Measurements from ENCODE around the gene PXMP2.

PXMP2 gene

DNA sequence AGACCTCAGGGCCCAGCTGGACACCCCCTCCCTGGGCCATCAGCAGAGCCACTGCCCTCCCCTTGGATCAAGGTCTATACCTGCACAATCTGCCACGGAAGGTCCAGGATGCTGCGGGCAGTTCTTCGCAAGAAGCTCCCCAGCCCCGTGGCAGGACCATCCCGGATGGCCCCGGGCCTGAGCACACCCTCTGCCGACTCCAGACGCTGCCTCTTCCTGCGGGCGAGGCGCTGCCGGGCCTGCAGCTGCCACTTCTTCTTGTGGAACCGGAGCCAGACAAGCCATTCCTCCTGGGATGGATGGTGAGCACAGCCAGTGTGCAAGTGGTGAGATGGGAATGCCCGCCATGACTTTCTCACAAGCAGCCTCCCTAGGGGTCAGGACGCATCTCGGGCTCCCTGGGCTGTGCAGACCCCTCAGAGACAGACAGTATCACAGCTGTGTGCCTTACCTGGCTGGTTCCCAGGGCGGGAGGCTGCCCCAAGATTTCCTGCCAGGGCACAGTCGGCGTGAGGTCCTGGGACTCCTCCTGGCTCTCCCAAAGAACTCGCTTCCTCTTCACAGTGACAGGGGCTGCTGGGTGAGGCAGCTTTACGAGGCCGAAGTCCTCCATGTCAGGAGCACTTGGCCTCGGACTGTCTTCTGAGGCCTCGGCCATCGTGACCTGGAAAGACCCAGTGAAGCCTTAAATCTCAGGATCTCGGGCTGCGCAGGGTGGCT is 38.0 kb upstream of the PXMP2 start:
- TF ChIP-seq JUND (IDR thresholded peaks at IDR 0.05; ENCODE audit: low read depth) = no peak
- no peak for DNase-seq (ENCODE audit: low read depth in 1 of 2, low spot score in 1 of 2)
- in situ Hi-C loops (cut with HindIII; ENCODE audit: low pct_unique_long_range_greater_than_20kb, low sequenced_read_pairs) = no loop called here

DNA sequence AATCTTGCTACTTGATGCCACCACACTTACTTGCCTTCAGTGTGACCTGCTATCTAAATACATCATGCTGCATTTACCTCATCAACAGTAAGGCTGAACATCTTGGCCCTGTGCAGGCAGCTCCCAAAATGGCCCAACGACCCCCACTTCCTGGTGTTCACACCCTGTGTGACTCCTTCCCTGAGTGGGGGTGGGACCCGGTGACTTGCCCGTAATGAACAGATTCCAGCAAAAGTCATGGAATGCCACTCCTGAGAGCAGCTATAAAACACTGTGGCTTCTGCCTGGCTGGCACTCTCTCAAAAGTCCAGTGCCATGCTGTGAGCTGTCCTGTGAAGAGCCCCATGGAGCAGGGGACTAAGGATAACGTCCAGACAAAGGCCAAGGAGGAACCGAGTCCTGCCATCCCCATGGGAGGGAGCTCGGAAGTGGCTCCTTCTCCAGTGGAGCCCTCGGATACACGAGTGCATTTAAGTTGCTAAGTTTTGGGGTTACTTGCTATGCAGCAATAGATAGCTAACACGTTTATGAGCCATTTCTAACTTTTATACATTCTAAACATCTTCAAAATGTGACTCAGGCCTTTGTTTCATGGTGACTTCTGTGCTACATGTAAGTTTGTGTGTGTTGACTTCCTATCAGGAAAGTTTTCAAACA is 35.8 kb upstream of the PXMP2 start:
- in situ Hi-C loops (cut with HindIII; ENCODE audit: low pct_unique_long_range_greater_than_20kb, low sequenced_read_pairs) = no loop called here
- TF ChIP-seq JUND (IDR thresholded peaks at IDR 0.05; ENCODE audit: low read depth) = no peak
- no peak for DNase-seq (ENCODE audit: low read depth in 1 of 2, low spot score in 1 of 2)

DNA sequence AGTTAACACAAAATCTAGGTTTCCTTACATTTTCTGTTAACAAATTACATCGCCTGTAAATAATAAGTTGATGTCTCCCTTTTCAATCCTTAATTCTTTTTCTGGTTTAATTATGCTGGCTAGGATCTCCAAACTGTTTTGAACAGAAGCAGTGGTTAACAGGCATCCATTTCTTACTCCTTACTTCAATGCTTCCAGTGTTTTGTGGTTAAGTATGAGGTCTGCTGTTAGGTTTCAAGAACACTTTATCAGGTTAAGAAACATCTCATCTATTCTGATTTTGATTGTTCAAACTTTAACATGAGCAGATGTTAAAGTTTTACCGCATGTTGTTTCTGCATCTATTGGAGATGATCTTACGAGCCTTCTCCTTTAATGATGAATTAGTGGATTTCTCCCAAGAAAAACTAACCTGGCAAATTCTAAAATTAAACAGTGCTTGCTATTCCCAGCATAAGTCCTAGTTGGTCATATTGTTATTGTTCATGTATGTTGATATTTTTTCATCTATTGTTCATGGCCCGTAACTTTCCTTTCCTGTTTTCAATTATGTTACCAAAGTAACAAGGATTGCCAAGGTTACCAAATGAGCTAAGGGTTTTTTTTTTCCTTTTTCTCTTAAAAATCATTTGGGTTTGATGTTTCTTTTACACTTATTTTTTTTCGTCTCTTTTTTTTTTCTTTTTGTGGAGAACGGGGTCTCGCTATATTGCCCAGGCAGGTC is 33.7 kb upstream of the PXMP2 start:
- in situ Hi-C loops (cut with HindIII; ENCODE audit: low pct_unique_long_range_greater_than_20kb, low sequenced_read_pairs) = no loop called here
- DNase-seq (ENCODE audit: low read depth in 1 of 2, low spot score in 1 of 2) = no peak
- no peak for TF ChIP-seq JUND (IDR thresholded peaks at IDR 0.05; ENCODE audit: low read depth)

DNA sequence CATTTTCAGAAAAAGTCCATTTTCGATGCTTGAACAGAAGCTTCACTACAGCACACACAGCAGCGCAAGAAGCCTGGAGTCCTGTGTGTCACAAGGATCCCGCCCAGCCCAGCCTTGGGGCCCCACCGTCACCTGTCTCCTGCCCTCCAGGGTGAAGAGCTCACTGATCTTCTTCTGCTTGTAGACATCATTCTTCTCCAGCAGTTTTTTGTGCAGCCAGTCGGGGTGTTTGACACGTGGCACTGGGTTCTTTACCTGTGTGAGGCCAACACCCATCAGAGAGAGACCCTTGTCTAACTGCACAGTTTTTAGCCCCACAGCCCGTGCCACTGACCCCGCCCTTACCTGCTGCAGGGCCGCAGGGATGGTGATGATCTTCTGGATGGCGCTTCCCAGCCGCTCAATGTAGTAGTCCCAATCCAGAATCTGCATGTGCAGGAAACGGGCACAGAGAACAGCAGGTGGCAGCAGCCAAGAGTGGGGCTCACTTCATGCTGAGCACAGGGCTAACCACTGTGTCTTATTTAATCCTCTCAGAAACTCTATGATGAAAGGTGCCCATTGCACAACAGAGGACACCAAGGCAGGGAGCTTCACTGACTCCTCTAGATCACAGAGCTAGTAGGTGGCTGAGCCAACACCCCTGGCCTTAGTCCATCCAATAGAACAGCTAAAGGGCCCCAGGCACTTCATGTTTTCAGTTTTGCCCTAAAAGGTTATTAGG is 30.2 kb upstream of the PXMP2 start:
- peak; percentile 34 to 44 for DNase-seq (ENCODE audit: low read depth in 1 of 2, low spot score in 1 of 2)
- in situ Hi-C loops (cut with HindIII; ENCODE audit: low pct_unique_long_range_greater_than_20kb, low sequenced_read_pairs) = no loop called here
- TF ChIP-seq JUND (IDR thresholded peaks at IDR 0.05; ENCODE audit: low read depth) = no peak

DNA sequence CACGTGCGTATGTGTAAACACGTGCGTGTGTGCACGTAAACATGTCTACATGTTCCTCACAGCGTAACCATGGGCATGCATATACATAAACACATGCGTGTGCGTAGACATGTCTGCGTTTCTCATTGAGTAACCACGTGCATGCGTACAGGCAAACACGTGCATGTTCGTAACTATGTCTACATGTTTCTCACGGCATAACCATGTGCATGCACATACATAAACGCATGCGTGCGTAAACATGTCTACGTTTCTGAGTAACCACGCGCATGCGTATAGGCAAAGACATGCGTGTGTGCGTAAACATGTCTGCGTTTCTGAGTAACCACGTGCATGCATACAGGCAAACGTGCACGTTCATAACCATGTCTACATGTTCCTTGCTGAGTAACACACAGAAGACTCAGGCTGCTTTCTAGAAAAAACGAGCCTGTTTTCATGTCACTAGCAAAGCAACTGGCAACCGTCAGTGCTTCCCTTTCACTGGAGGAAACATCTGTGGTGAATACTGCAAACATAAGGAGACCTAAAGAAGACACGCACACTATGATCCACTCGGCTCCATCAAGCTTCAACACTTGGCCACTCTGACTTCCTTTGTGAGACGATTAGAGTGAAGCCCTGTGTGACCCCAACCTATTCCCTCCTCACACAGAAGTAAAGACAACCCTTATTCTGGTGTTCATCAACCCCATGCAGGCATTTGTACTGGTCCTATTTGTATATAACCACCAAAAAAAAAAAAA is 29.1 kb upstream of the PXMP2 start:
- no peak for TF ChIP-seq JUND (IDR thresholded peaks at IDR 0.05; ENCODE audit: low read depth)
- no peak for DNase-seq (ENCODE audit: low read depth in 1 of 2, low spot score in 1 of 2)
- in situ Hi-C loops (cut with HindIII; ENCODE audit: low pct_unique_long_range_greater_than_20kb, low sequenced_read_pairs) = no loop called here

DNA sequence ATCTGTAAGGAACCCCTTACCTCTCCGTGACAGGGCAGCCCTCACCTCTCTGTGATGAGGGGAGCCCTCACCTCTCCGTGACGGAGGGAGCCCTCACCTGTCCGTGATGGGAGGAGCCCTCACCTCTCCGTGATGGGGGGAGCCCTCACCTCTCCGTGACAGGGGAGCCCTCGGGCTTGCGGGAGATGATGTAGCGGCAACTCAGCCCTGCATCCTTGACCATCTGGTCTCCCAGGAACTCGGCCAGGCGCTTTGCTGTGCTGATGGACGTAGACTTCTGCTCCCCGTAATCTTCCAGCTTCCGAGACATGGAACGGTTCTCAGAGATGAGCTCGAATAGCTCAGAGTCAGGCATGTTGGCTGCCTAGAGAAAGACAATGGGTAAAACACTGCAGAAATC is 28.2 kb upstream of the PXMP2 start:
- in situ Hi-C loops (cut with HindIII; ENCODE audit: low pct_unique_long_range_greater_than_20kb, low sequenced_read_pairs) = no loop called here
- no peak for DNase-seq (ENCODE audit: low read depth in 1 of 2, low spot score in 1 of 2)
- no peak for TF ChIP-seq JUND (IDR thresholded peaks at IDR 0.05; ENCODE audit: low read depth)

DNA sequence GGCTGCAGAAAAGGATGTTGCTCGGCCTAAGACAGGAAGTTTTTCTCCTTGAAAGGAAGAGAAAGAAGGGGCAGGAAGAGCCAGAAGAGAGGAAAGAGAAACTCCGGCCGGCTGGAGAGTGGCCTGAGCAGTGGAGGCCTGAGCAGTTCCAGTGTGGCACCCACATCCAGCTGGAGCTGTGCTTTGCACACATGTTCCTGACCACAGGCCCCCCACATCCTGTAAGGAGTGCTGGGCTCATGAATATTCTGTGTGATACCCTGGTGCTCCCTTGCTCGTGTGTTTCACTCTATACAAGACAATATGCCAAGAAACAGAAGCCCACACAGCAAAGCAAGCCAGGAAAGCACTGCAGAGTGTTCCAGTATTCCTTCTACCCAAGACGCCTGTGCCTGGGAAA is 27.3 kb upstream of the PXMP2 start:
- in situ Hi-C loops (cut with HindIII; ENCODE audit: low pct_unique_long_range_greater_than_20kb, low sequenced_read_pairs) = no loop called here
- no peak for DNase-seq (ENCODE audit: low read depth in 1 of 2, low spot score in 1 of 2)
- TF ChIP-seq JUND (IDR thresholded peaks at IDR 0.05; ENCODE audit: low read depth) = no peak

DNA sequence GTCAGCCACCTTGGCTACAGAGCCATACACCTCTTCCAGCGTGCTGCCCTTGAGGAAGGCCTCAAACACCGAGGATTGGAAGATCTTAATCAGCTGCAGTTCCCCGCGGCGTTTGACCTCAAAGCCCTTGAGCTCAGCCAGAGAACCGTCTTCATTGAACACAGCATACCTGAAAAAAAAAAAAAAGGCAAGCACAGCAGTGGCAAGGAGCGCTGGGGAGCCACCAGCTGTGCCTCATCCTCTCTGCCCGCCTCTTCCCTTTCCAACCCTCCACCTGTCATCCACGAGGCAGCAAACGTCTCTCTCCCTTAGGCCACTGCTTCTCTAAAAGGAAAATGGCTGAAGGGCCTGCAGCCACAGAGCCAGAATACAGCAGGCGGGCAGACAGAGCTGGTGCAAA is 26.4 kb upstream of the PXMP2 start:
- in situ Hi-C loops (cut with HindIII; ENCODE audit: low pct_unique_long_range_greater_than_20kb, low sequenced_read_pairs) = no loop called here
- no peak for TF ChIP-seq JUND (IDR thresholded peaks at IDR 0.05; ENCODE audit: low read depth)
- DNase-seq (ENCODE audit: low read depth in 1 of 2, low spot score in 1 of 2) = no peak

DNA sequence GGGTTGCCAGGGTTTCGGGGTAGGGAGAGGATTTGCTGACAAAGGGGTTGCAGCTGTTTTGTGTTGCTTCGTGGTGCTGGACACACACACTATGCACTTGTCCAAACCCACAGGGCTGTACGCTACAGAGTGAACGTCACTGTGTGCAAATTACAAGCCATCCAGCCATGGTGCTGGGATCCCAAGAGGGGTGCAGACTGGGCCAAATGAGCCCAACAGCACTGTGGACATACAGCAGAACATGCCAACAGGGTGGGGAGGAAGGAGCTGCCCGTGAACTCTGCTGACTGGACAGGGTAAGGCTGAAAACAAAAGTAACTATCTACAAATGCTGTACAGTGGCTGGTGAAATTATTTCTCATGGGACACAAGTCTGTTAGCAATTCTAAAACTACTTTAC is 25.4 kb upstream of the PXMP2 start:
- TF ChIP-seq JUND (IDR thresholded peaks at IDR 0.05; ENCODE audit: low read depth) = no peak
- in situ Hi-C loops (cut with HindIII; ENCODE audit: low pct_unique_long_range_greater_than_20kb, low sequenced_read_pairs) = no loop called here
- no peak for DNase-seq (ENCODE audit: low read depth in 1 of 2, low spot score in 1 of 2)

DNA sequence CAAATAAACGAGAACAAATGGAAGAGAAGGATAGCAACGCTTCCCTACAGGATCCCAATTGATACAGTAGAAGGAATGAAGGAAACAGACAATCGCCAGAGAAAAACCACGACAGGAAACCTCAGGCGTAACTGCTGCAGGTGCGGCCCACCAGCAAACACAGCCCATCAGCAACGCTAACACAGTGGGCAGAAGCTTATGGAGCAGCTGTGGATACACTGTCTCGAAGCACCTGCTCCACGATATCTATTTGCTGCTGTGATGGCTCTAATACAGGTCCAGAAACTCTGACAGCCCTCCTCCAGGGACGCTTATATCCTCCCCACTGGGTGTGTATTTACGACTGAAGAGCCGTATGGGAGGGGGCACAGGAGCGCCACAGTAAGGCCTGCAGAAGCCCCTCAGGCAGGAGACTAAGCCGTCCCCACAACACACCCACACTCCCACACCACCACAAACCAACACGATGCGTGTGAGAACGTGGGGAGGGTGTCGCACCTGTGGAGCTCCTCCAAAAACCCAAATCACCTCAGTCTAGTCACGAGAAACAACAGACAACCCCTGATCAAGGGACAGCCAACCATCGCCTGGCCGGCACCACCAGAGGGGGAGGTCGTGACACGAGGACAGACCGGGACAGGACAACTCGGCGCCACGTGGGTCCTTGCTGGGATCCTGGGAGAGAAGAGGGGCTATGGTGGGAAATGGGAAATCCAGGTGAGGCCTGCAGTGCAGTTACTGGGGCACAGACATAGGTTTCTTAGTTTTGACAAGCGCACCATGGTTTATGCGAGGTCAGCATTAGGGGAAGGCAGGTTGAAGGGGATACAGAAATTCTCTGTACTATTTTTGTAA is 24.3 kb upstream of the PXMP2 start:
- DNase-seq (ENCODE audit: low read depth in 1 of 2, low spot score in 1 of 2) = no peak
- in situ Hi-C loops (cut with HindIII; ENCODE audit: low pct_unique_long_range_greater_than_20kb, low sequenced_read_pairs) = no loop called here
- no peak for TF ChIP-seq JUND (IDR thresholded peaks at IDR 0.05; ENCODE audit: low read depth)

Measured in T47D (cell line).